NB4 (cell line): Measurements from ENCODE around the gene SHPK.

Source experiments
- DNase-seq: peaks from one replicate; pipeline ENCODE4 v3.0.0; 2010; ENCODE audit warnings: low read depth
- H3K4me3 ChIP-seq: one replicate; pipeline ENCODE4 v1.5.1; 2011; ENCODE audit warnings: mild to moderate bottlenecking, low read depth, low read length, moderate library complexity
- MYC ChIP-seq: IDR thresholded peaks from 2 replicates; pipeline ENCODE4 v1.6.1; 2011; ENCODE audit warnings: low read depth, low read length
- POLR2A ChIP-seq: IDR thresholded peaks from 2 replicates; pipeline ENCODE4 v1.6.1; 2011; ENCODE audit warnings: mild to moderate bottlenecking; ENCODE audit not compliant: insufficient read length; ENCODE audit errors: extremely low read depth
- TF ChIP-seq, protein P1 (sequence below): IDR thresholded peaks from 2 replicates; pipeline ENCODE4 v1.6.1; 2011; ENCODE audit warnings: low read depth, low read length
- TF ChIP-seq, protein P2 (sequence below): IDR thresholded peaks from one replicate; pipeline ENCODE4 v1.5.1; 2012; ENCODE audit warnings: low read depth, low read length

SHPK gene

DNA sequence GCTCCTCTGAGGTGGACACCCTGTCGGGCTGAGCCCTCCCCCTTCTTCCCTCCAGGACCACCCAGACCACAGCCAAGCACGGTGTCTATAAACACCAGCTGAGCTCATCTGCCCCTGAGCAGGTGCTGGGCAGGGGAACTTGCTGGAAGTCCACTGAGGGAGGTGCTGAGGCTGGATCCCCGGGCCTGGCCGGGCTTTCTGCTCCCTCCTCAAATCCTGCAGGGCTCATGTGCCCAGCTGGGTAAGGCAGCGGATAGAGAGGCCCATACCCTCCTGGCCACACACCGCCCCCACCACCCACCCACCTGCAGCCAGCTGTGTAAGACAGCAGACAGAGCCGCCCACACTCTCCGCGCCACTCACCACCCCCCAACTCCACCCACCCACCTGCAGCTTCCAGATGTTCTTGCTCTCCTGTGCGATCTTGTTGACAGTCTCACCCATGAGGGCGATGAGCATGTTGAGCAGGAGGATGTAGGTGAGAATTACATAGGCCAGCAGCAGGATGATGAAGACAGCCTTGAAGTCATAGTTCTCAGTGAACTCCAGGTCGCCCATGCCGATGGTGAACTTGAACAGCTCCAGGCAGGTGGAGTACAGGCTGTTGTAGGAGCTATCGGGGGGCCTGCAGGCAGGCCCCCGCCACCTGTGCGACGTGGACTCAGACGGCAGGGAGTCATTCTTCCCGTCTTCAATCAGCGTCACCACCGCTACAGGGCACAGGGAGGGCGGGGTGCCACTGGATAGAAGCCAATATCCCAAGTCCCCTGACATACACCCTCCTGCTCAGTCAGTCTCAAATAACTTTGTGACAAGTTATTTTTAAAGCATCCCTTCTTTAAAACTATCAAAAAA lies 62.6 kb downstream of the SHPK start:
- DNase-seq = no peak
- no peak for TF ChIP-seq POLR2A
- TF ChIP-seq, protein P1, sequence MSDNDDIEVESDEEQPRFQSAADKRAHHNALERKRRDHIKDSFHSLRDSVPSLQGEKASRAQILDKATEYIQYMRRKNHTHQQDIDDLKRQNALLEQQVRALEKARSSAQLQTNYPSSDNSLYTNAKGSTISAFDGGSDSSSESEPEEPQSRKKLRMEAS = no peak
- TF ChIP-seq, protein P2, sequence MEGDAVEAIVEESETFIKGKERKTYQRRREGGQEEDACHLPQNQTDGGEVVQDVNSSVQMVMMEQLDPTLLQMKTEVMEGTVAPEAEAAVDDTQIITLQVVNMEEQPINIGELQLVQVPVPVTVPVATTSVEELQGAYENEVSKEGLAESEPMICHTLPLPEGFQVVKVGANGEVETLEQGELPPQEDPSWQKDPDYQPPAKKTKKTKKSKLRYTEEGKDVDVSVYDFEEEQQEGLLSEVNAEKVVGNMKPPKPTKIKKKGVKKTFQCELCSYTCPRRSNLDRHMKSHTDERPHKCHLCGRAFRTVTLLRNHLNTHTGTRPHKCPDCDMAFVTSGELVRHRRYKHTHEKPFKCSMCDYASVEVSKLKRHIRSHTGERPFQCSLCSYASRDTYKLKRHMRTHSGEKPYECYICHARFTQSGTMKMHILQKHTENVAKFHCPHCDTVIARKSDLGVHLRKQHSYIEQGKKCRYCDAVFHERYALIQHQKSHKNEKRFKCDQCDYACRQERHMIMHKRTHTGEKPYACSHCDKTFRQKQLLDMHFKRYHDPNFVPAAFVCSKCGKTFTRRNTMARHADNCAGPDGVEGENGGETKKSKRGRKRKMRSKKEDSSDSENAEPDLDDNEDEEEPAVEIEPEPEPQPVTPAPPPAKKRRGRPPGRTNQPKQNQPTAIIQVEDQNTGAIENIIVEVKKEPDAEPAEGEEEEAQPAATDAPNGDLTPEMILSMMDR = no peak
- H3K4me3 ChIP-seq = no peak overlapping the region

DNA sequence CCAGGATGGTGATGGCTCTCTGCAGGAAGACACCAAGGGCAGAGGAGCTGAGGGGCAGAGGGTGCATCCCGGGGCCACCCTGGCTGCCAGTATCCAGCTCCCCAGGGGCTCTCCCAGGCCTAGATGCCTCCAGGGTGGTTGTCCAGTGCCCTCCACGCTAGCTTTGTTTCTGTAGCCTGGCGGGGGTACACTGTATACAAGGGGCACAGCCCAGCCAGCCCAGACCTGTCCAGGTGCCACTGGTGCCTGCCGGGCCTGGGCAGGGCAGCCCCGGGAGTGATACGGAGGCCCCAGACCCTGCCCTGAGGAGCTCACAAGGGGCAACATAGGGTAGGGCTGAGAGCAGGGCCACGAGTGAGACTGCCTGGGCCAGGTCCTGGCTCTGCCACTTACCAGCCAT lies 63.8 kb downstream of the SHPK start:
- no peak for DNase-seq
- no peak overlapping the region for H3K4me3 ChIP-seq
- TF ChIP-seq, protein P1 = no peak
- TF ChIP-seq, protein P2 = no peak
- TF ChIP-seq MYC (no peak), POLR2A (no peak)

- TF ChIP-seq, protein P2 = no peak
- TF ChIP-seq, protein P1 = no peak
- TF ChIP-seq MYC (no peak), POLR2A (no peak)
- no peak for DNase-seq
- no peak overlapping the region for H3K4me3 ChIP-seq
Measured at GRCh38 chr17:3571043-3571900, 64.8 kb downstream of the SHPK start.

GRCh38 chr17:3569534-3570137 lies 66.4 kb downstream of the SHPK start:
- TF ChIP-seq, protein P2 = no peak
- TF ChIP-seq, protein P1 = no peak
- TF ChIP-seq POLR2A = no peak
- no peak for TF ChIP-seq MYC
- no peak for DNase-seq
- no peak overlapping the region for H3K4me3 ChIP-seq

- no peak for DNase-seq
- TF ChIP-seq POLR2A = no peak
- no peak for TF ChIP-seq MYC
- TF ChIP-seq, protein P2 = no peak
- TF ChIP-seq, protein P1 = no peak
- no peak overlapping the region for H3K4me3 ChIP-seq
Measured at GRCh38 chr17:3566551-3566950, 69.5 kb downstream of the SHPK start.
